Measurements from ENCODE around the gene FAIM. TPM values are rescaled to one million over a fixed set of nuclear protein-coding genes. Genes with fewer than 3 reads are reported as not detected.

FAIM gene
- polyA plus RNA-seq, 2 of the 4 experiments (the other 2 are of a cell fraction) = 13.7 to 20.8 TPM

GRCh38 chr3:138620431-138620830 is 11.9 kb downstream of the FAIM start:
- no peak for DNase-seq (ENCODE audit: low read depth in 1 of 2, low spot score in 1 of 2)
- Histone ChIP-seq H3K27ac (no peak overlapping the region), H3K9me3 (no peaks in the 10 kb centered on the region), H3K4me3 (no peak overlapping the region), H3K4me1 (peaks cover under 1% of the 10 kb centered on the region; the same call in 2 of the 3 replicates), H3K4me2 (no peak overlapping the region)
- TF ChIP-seq RAD21 (conservative IDR thresholded peaks at IDR 0.05 in 1 of 2, IDR thresholded peaks at IDR 0.05 in 1 of 2) = no peak
- TF ChIP-seq ELK1 (IDR thresholded peaks at IDR 0.05; ENCODE audit: low read depth, low read length) = no peak
- TF ChIP-seq ZNF302 (CRISPR knock-in tag; IDR thresholded peaks at IDR 0.05) = no peak
- no peak for TF ChIP-seq NR3C1 (IDR thresholded peaks at IDR 0.05)
- TF ChIP-seq NFE2L2 (conservative IDR thresholded peaks at IDR 0.05; ENCODE audit: low read length) = no peak
- TF ChIP-seq FOSL2 (IDR thresholded peaks at IDR 0.05) = no peak
- no peak for TF ChIP-seq FOSL2 (CRISPR knock-in tag; IDR thresholded peaks at IDR 0.05)
- no peak for TF ChIP-seq HOXB5 (CRISPR knock-in tag; IDR thresholded peaks at IDR 0.05)
- TF ChIP-seq KDM5A (IDR thresholded peaks at IDR 0.05) = no peak
- WGBS (ENCODE audit: missing lambda C conversion rate) = 84% methylated on average over 4 of the region's 4 CpGs
- POLR2A ChIA-PET = no interaction called here
- CTCF ChIA-PET = interaction anchor here (0.9 to 1.7 kb wide), 2 partner anchors 295 to 303 kb away, joined by 4 read pairs; no protein-coding TSS in a partner anchor
- ATAC-seq = no peak
- FAIRE-seq = no peak

- FAIRE-seq (no peak), ATAC-seq (no peak), DNase-seq (ENCODE audit: low read depth in 1 of 2, low spot score in 1 of 2) (no peak)
- peaks cover 10% of the 10 kb centered on the region; the same call in 2 of the 3 replicates for H3K4me1 ChIP-seq
- ChIA-PET CTCF (interaction anchor here (1.1 to 3.8 kb wide), 3 partner anchors 17 to 291 kb away, joined by 3 to 15 read pairs (median 5); partner anchors contain the start of gene CEP70), POLR2A (no interaction called here)
- H3K4me2 ChIP-seq = no peak overlapping the region
- no peaks in the 10 kb centered on the region for H3K9me3 ChIP-seq
- no peak overlapping the region for H3K4me3 ChIP-seq
- H3K27ac ChIP-seq = no peak overlapping the region
- TF ChIP-seq BHLHE40 (IDR thresholded peaks at IDR 0.05; ENCODE audit: low read depth, low read length) (no peak), NFE2L2 (conservative IDR thresholded peaks at IDR 0.05; ENCODE audit: low read length) (no peak), FOSB (CRISPR knock-in tag; IDR thresholded peaks at IDR 0.05) (no peak), ATOH8 (CRISPR knock-in tag; IDR thresholded peaks at IDR 0.05; ENCODE audit: low read depth) (no peak)
Measured at GRCh38 chr3:138624518-138624917, 15.9 kb downstream of the FAIM start.

GRCh38 chr3:138625707-138626365 is 17.3 kb downstream of the FAIM start:
- Histone ChIP-seq H3K9me3 (no peaks in the 10 kb centered on the region), H3K4me2 (0 out of 3 replicates have a peak overlapping the region, but pooled peaks have one; percentile 8), H3K4me1 (peaks cover 10% of the 10 kb centered on the region; the same call in 2 of the 3 replicates), H3K4me3 (no peak overlapping the region), H3K27ac (no peak overlapping the region)
- TF ChIP-seq FOSL2 (IDR thresholded peaks at IDR 0.05) (no peak), FOSL2 (CRISPR knock-in tag; IDR thresholded peaks at IDR 0.05) (peak; percentile 47; the same call in 1 of the 2 replicates), REST (IDR thresholded peaks at IDR 0.05) (no peak)
- POLR2A ChIA-PET = interaction anchor here (1.1 kb wide), 1 partner anchor 17 kb away, joined by 4 read pairs; the partner anchor contains the start of gene FAIM
- FAIRE-seq = no peak
- CTCF ChIA-PET = interaction anchor here (1.1 to 3.8 kb wide), 4 partner anchors 10 to 298 kb away, joined by 3 to 15 read pairs (median 8); partner anchors contain the start of gene CEP70
- WGBS (ENCODE audit: missing lambda C conversion rate) = 47% methylated on average over 3 of the region's 3 CpGs
- peak; percentile 47 to 59; a peak in 2 of 6 replicates for ATAC-seq
- no peak for DNase-seq (ENCODE audit: low read depth in 1 of 2, low spot score in 1 of 2)
